ENCODE results near the gene CNNM3. TPM values are rescaled to one million over a fixed set of nuclear protein-coding genes. Genes with fewer than 3 reads are reported as not detected.

Gene CNNM3
- total RNA-seq, 2 experiments from 2014 or later, result 17.3 to 19.9 TPM

GRCh38 chr2:96864343-96865091 lies 48.4 kb downstream of the CNNM3 start:
- no peak for DNase-seq
- CTCF ChIA-PET, result interaction anchor here (0.6 to 10.4 kb wide), 2 partner anchors 16 to 87 kb away, joined by 3 to 214 read pairs; no protein-coding TSS in a partner anchor
- intact Hi-C loops (cut with micrococcal nuclease), result no loop called here
- H3K27me3 Mint-ChIP-seq (ENCODE audit: low read depth), result no peaks in the 10 kb centered on the region
- peaks cover 26% of the 10 kb centered on the region for H3K4me1 Mint-ChIP-seq (ENCODE audit: low read depth)
- no peaks in the 10 kb centered on the region for H3K9me3 Mint-ChIP-seq
- H3K4me3 Mint-ChIP-seq, result no peak overlapping the region
- peaks cover 8% of the 10 kb centered on the region for H3K36me3 Mint-ChIP-seq (ENCODE audit: low read depth)
- no peak overlapping the region for H3K27ac Mint-ChIP-seq

GRCh38 chr2:96865654-96866053 lies 49.6 kb downstream of the CNNM3 start:
- no peak for DNase-seq
- CTCF ChIA-PET, result interaction anchor here (10.4 kb wide), 1 partner anchor 86 kb away, joined by 214 read pairs; no protein-coding TSS in a partner anchor
- no peak overlapping the region for H3K27ac Mint-ChIP-seq
- H3K9me3 Mint-ChIP-seq, result no peaks in the 10 kb centered on the region
- intact Hi-C loops (cut with micrococcal nuclease), result no loop called here
- H3K27me3 Mint-ChIP-seq (ENCODE audit: low read depth), result peaks cover 3% of the 10 kb centered on the region
- H3K36me3 Mint-ChIP-seq (ENCODE audit: low read depth), result peaks cover 8% of the 10 kb centered on the region
- no peak overlapping the region for H3K4me3 Mint-ChIP-seq
- peaks cover 17% of the 10 kb centered on the region for H3K4me1 Mint-ChIP-seq (ENCODE audit: low read depth)

GRCh38 chr2:96866149-96866548 lies 50.1 kb downstream of the CNNM3 start:
- Mint-ChIP-seq H3K36me3 (ENCODE audit: low read depth) (peaks cover 8% of the 10 kb centered on the region), H3K4me3 (no peak overlapping the region), H3K4me1 (ENCODE audit: low read depth) (peaks cover 21% of the 10 kb centered on the region), H3K27ac (no peak overlapping the region), H3K9me3 (no peaks in the 10 kb centered on the region), H3K27me3 (ENCODE audit: low read depth) (peaks cover 6% of the 10 kb centered on the region)
- intact Hi-C loops (cut with micrococcal nuclease), result no loop called here
- no peak for DNase-seq
- CTCF ChIA-PET, result no interaction called here

- intact Hi-C loops (cut with micrococcal nuclease), result no loop called here
- no peak for DNase-seq
- Mint-ChIP-seq H3K27me3 (ENCODE audit: low read depth) (peaks cover 6% of the 10 kb centered on the region), H3K4me1 (ENCODE audit: low read depth) (peaks cover 21% of the 10 kb centered on the region), H3K4me3 (peak overlapping the region; percentile 77), H3K36me3 (ENCODE audit: low read depth) (peaks cover 8% of the 10 kb centered on the region), H3K9me3 (no peaks in the 10 kb centered on the region), H3K27ac (no peak overlapping the region)
- CTCF ChIA-PET, result interaction anchor here (1.0 to 3.3 kb wide), 2 partner anchors 8 to 88 kb away, joined by 3 to 25 read pairs; partner anchors contain the start of gene ANKRD39
Measured at GRCh38 chr2:96866586-96866985, 50.5 kb downstream of the CNNM3 start.

GRCh38 chr2:96866986-96867755 lies 51.1 kb downstream of the CNNM3 start:
- H3K27ac Mint-ChIP-seq, result peak overlapping the region; percentile 78

GRCh38 chr2:96867756-96868554 lies 51.9 kb downstream of the CNNM3 start:
- H3K9me3 Mint-ChIP-seq, result no peaks in the 10 kb centered on the region
- intact Hi-C loops (cut with micrococcal nuclease), result loop anchor here (1.0 kb wide), 1 partner anchor 10 kb away; the partner anchor contains the start of gene ANKRD39
- no peak for DNase-seq

More at GRCh38 chr2:96866986-96867755, 51.1 kb downstream of the CNNM3 start:
- CTCF ChIA-PET, result interaction anchor here (0.8 to 3.3 kb wide), 4 partner anchors 9 to 94 kb away, joined by 3 to 25 read pairs (median 4); partner anchors contain the start of gene ANKRD39
- Mint-ChIP-seq H3K9me3 (no peaks in the 10 kb centered on the region), H3K4me3 (peak overlapping the region; percentile 77), H3K4me1 (ENCODE audit: low read depth) (peaks cover 22% of the 10 kb centered on the region), H3K36me3 (ENCODE audit: low read depth) (peaks cover 8% of the 10 kb centered on the region), H3K27me3 (ENCODE audit: low read depth) (peaks cover 6% of the 10 kb centered on the region)
- no peak for DNase-seq
- intact Hi-C loops (cut with micrococcal nuclease), result loop anchor here (1.0 kb wide), 1 partner anchor 9 kb away; the partner anchor contains the start of gene ANKRD39

DNA sequence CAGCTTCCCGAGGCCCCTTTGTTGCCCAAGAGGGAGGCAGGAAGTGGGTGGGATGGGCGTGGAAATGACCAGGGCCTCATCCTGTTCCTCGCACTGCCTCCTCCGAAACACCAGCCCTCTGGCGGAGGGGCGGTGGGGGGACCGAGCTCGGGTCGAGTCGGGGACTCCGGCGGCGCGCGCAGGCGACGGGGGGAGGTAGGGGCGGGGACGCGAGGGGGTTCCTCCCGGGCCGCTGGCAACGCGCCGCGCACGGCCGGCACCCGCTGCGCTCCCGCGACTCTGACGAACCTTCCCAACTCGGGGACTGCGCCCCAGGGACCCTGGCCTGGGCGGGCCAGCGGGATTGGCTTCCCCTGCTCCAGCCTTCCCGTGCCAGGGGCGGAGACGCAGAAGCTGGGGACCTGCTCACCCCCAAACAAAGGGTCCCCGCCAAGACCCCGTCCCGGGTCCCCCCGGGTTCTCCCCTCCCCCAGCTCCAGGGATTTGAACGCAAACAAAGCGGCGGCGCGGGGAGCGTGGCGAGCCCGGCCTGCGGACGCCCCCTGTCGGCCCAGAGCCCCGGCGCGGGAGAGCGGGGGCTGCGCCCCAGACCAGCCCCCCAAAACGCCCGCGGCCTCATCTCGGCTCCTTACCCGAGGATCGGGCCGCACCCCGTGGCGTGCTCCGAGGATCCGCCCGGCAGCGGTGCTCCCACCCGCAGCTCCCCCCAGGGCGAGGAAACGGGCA lies 52.6 kb downstream of the CNNM3 start:
- DNase-seq, result peak; percentile 73
- peaks cover 4% of the 10 kb centered on the region for H3K36me3 Mint-ChIP-seq (ENCODE audit: low read depth)
- no peaks in the 10 kb centered on the region for H3K9me3 Mint-ChIP-seq
- CTCF ChIA-PET, result interaction anchor here (0.6 to 3.3 kb wide), 14 partner anchors 10 to 243 kb away, joined by 3 to 25 read pairs (median 3); partner anchors contain the start of gene ANKRD39
- H3K27ac Mint-ChIP-seq, result peak overlapping the region; percentile 78
- H3K27me3 Mint-ChIP-seq (ENCODE audit: low read depth), result peaks cover 6% of the 10 kb centered on the region
- H3K4me3 Mint-ChIP-seq, result peak overlapping the region; percentile 77
- peaks cover 37% of the 10 kb centered on the region for H3K4me1 Mint-ChIP-seq (ENCODE audit: low read depth)
- intact Hi-C loops (cut with micrococcal nuclease), result no loop called here

More at GRCh38 chr2:96867756-96868554, 51.9 kb downstream of the CNNM3 start:
- H3K4me1 Mint-ChIP-seq (ENCODE audit: low read depth), result peaks cover 30% of the 10 kb centered on the region
- H3K27me3 Mint-ChIP-seq (ENCODE audit: low read depth), result peaks cover 6% of the 10 kb centered on the region
- CTCF ChIA-PET, result interaction anchor here (0.6 to 3.3 kb wide), 14 partner anchors 10 to 244 kb away, joined by 3 to 25 read pairs (median 3); partner anchors contain the start of gene ANKRD39
- peak overlapping the region; percentile 77 for H3K4me3 Mint-ChIP-seq
- H3K27ac Mint-ChIP-seq, result peak overlapping the region; percentile 78
- peaks cover 8% of the 10 kb centered on the region for H3K36me3 Mint-ChIP-seq (ENCODE audit: low read depth)

DNA sequence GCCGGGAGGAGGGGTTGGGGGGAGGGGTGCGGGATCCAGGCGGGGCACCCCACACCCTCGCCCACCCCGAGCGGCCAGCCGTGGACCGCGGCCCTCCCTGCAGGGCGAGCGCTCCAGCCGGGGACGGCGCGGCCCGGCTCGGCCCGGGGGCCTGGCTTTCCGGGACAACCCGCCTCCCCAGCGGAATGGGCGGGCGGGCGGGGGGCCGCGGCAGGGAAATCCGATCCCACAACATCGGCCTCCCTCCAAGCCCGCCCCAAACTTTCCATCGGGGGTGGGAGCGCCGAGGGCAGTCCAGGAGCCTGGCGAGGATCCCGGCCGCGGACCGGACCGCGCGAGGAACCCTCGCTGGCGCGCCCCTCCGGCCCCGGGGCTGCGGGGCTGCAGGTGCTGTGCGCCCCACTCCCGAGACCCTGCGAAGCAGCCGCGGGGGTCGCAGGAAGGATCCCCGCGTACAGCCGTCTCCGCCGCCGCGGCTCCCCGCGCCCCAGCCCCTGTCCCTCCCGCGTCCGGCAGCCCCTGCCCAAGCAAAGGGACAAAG lies 53.3 kb downstream of the CNNM3 start:
- Mint-ChIP-seq H3K36me3 (ENCODE audit: low read depth) (peaks cover 4% of the 10 kb centered on the region), H3K27me3 (ENCODE audit: low read depth) (peaks cover 6% of the 10 kb centered on the region), H3K4me3 (peak overlapping the region; percentile 56), H3K9me3 (no peaks in the 10 kb centered on the region), H3K27ac (no peak overlapping the region), H3K4me1 (ENCODE audit: low read depth) (peaks cover 44% of the 10 kb centered on the region)
- CTCF ChIA-PET, result interaction anchor here (0.6 to 3.3 kb wide), 8 partner anchors 9 to 85 kb away, joined by 3 to 25 read pairs (median 4); partner anchors contain the start of gene ANKRD39
- peak; percentile 17 for DNase-seq
- intact Hi-C loops (cut with micrococcal nuclease), result no loop called here

DNA sequence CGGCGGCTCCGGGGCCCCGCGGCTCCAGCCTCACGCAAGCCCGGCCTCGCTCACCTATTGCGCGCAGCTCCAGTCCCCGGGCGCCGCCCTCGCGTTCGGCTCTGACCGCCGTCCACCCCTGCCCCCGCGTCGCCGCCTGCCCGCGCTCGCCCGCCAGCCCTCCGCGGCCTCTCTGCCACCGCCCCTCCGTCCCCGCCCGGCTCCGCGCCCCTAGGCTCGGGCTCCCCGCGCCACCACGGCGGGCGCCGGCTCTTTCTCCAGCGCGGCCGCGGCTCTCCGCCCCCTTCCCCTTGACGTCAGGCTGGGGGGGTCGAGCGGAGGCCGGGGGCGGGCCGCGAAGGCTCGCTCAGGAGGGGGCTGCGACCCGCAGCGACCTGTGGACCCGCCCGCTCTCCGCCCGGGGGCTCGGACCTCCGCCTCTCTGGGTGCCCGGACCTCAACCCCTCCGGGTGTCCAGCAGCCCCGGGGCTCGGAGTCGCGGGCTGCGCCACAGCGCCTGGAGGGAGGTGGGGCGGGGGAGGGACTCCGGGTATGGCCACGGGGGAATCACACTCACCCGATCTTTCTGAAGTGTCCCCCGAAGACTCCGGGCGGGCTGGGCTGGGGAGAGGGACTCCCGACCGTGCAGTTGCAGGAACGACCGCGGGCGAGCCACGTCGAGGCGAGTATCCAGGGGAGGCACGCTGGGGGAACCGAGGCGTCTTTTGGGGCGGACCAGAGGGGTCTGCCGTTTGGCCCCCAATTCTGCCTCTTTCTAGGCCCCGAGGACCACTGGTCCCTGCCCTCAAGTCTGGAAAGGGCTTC lies 54.0 kb downstream of the CNNM3 start, which contains the start of gene SEMA4C:
SEMA4C (minus strand) TSS at position 259 of the 804 bp plus-strand sequence. CDS start 2,194 bp downstream, outside the sequence.
- peaks cover 50% of the 10 kb centered on the region for H3K4me1 Mint-ChIP-seq (ENCODE audit: low read depth)
- CTCF ChIA-PET, result interaction anchor here (0.6 to 3.3 kb wide), 5 partner anchors 10 to 81 kb away, joined by 3 to 25 read pairs (median 8); partner anchors contain the start of gene ANKRD39
- H3K4me3 Mint-ChIP-seq, result peak within 1 kb of the TSS; percentile 62
- peak; percentile 31 for DNase-seq
- intact Hi-C loops (cut with micrococcal nuclease), result no loop called here
- no peaks in the 10 kb centered on the region for H3K9me3 Mint-ChIP-seq
- H3K27me3 Mint-ChIP-seq (ENCODE audit: low read depth), result peaks cover 6% of the 10 kb centered on the region
- peaks cover 4% of the 10 kb centered on the region for H3K36me3 Mint-ChIP-seq (ENCODE audit: low read depth)
- H3K27ac Mint-ChIP-seq, result no peak within 1 kb of the TSS

DNA sequence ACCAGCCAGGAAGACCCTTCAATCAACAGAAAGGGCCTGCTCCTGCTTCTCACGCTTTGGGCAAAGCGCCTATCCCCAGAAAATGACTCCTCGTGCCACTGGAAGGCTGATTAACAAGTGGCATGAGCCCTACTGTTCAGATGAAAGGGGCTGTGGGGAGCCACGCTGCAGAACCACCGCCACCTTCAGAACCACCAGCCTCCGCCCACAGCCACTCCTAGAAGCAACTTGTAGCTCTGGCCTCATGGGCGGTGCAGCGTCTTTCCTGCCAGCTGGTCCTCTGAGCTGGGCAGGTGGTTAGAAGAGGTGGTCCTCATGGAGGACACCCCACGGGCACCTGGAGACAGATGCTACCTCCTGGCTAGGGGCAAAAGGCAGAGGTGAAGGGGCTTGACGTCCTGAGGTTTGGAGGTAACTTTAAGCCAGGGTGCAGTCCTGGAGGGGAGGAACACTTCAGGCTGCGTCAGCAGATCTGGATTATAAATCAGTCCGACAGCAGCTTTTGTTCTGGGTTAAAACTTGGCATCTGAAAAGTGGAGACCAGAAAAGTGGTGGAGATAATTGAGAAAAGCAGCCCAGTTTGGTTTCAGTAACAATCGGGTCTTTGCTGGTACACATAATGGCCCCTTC lies 54.7 kb downstream of the CNNM3 start:
- peak overlapping the region; percentile 62 for H3K4me3 Mint-ChIP-seq
- H3K36me3 Mint-ChIP-seq (ENCODE audit: low read depth), result peaks cover 4% of the 10 kb centered on the region
- no peaks in the 10 kb centered on the region for H3K9me3 Mint-ChIP-seq
- intact Hi-C loops (cut with micrococcal nuclease), result no loop called here
- peaks cover 6% of the 10 kb centered on the region for H3K27me3 Mint-ChIP-seq (ENCODE audit: low read depth)
- H3K4me1 Mint-ChIP-seq (ENCODE audit: low read depth), result peaks cover 56% of the 10 kb centered on the region
- CTCF ChIA-PET, result interaction anchor here (1.0 to 2.1 kb wide), 4 partner anchors 12 to 84 kb away, joined by 3 to 14 read pairs (median 6); partner anchors contain the start of gene ANKRD39
- no peak overlapping the region for H3K27ac Mint-ChIP-seq
- DNase-seq, result peak; percentile 47

Data from activated naive CD4-positive, alpha-beta T cell treated with anti-CD3 and anti-CD28 coated beads for 36 hours (primary cell).